A549 (cell line): ENCODE data around the gene FASTKD3. TPM values are rescaled to one million over a fixed set of nuclear protein-coding genes. Genes with fewer than 3 reads are reported as not detected.
A peak's percentile ranks its signal among the peaks of the same experiment; 100 is the strongest.

Experiments used
- ATAC-seq, 2 experiments: fragments of 200-7000 bp in 1 of 2; fragments of >200 bp in 1 of 2; cut with Nextera tagmentation in 1 of 2; cut with Tn5 transposase in 1 of 2; 3 replicates each; pipeline versions ENCODE4 v1.8.0 to v1.9.1; 2018 to 2020; ENCODE audit warnings: mild to moderate bottlenecking in 1 of 2, moderate library complexity in 1 of 2
- CTCF ChIA-PET: fragments of 300-600 bp; sonication (Branson Sonifier 250); formaldehyde crosslinking; extraction: SDS; loops from one replicate; lab custom pipeline; 2021; ENCODE audit warnings: antibody characterized with exemption, inconsistent platforms; lab: Yijun Ruan, JAX
- POLR2A ChIA-PET: fragments of 350-600 bp; formaldehyde crosslinking; extraction: SDS; loops from one replicate; lab custom pipeline; 2021; ENCODE audit warnings: antibody characterized with exemption, inconsistent platforms; lab: Yijun Ruan, JAX
- DNase-seq, 2 experiments: peaks; one replicate each; pipeline versions ENCODE4 v3.0.0 to v3.0.0-alpha.2; 2011 to 2016; ENCODE audit warnings: low read depth in 1 of 2, low spot score in 1 of 2
- FAIRE-seq: peaks from 2 replicates; lab custom pipeline; 2011; peaks lifted over from hg19 to GRCh38; lab: Jason Lieb, UNC
- H3K27ac ChIP-seq, 2 experiments: fragments of >200 bp; sonication (Bioruptor Twin); formaldehyde crosslinking; 3 replicates each; pipeline ENCODE4 v1.5.1; 2016 to 2017
- H3K4me1 ChIP-seq: fragments of >200 bp; sonication (Bioruptor Twin); formaldehyde crosslinking; 3 replicates; pipeline ENCODE4 v1.6.1; 2016
- H3K4me2 ChIP-seq: fragments of >200 bp; sonication (Bioruptor Twin); formaldehyde crosslinking; 3 replicates; pipeline ENCODE4 v1.6.1; 2016
- H3K4me3 ChIP-seq: fragments of >200 bp; sonication (Bioruptor Twin); formaldehyde crosslinking; 3 replicates; pipeline ENCODE4 v1.5.1; 2016
- H3K9me3 ChIP-seq: fragments of >200 bp; sonication (Bioruptor Twin); formaldehyde crosslinking; 3 replicates; pipeline ENCODE4 v1.6.1; 2016
- ATOH8 ChIP-seq: fragments of 250-450 bp; sonication (Bioruptor Pico); IDR thresholded peaks from 2 replicates; pipeline ENCODE4 v1.5.0; 2020; ENCODE audit warnings: low read depth, mild to moderate bottlenecking, moderate library complexity
- BCL3 ChIP-seq: fragments of >200 bp; sonication (Bioruptor Twin); formaldehyde crosslinking; IDR thresholded peaks from 3 replicates; pipeline ENCODE4 v1.6.1; 2016
- BHLHE40 ChIP-seq: IDR thresholded peaks from 2 replicates; pipeline ENCODE4 v1.6.1; 2012; ENCODE audit warnings: low read depth, low read length, inconsistent platforms
- CBX2 ChIP-seq: fragments of 200-600 bp; sonication (generic); IDR thresholded peaks from 2 replicates; pipeline ENCODE4 v1.6.1; 2016; ENCODE audit warnings: low read depth, mild to moderate bottlenecking, borderline replicate concordance
- CEBPB ChIP-seq, 2 experiments: fragments of >200 bp in 1 of 2; sonication (Bioruptor Twin) in 1 of 2; formaldehyde crosslinking in 1 of 2; IDR thresholded peaks; 2 replicates each; pipeline ENCODE4 v1.6.1; 2012 to 2016
- CHD2 ChIP-seq: fragments of 150-350 bp; IDR thresholded peaks from 2 replicates; pipeline ENCODE4 v1.6.1; 2014; ENCODE audit warnings: low read length; ENCODE audit not compliant: partially characterized antibody
- EHF ChIP-seq: fragments of 250-450 bp; sonication (Bioruptor Pico); IDR thresholded peaks from 2 replicates; pipeline ENCODE4 v1.5.0; 2020; ENCODE audit warnings: mild to moderate bottlenecking
- EHMT2 ChIP-seq: fragments of 200-600 bp; sonication (generic); IDR thresholded peaks from 2 replicates; pipeline ENCODE4 v1.6.1; 2016; ENCODE audit warnings: antibody characterized with exemption, low read depth, mild to moderate bottlenecking, moderate library complexity
- ELK1 ChIP-seq: fragments of 150-350 bp; IDR thresholded peaks from 2 replicates; pipeline ENCODE4 v1.6.1; 2014; ENCODE audit warnings: low read depth, mild to moderate bottlenecking, low read length
- EP300 ChIP-seq, 2 experiments: fragments of >200 bp; sonication (Bioruptor Twin); formaldehyde crosslinking; IDR thresholded peaks; 2 replicates in 1 of 2; 3 replicates in 1 of 2; pipeline ENCODE4 v1.6.1; 2016 to 2017
- FOSB ChIP-seq: fragments of 250-450 bp; sonication (Bioruptor Pico); IDR thresholded peaks from 2 replicates; pipeline ENCODE4 v1.5.0; 2020; ENCODE audit warnings: mild to moderate bottlenecking, moderate library complexity
- HDAC2 ChIP-seq: fragments of 200-600 bp; sonication (generic); IDR thresholded peaks from 2 replicates; pipeline ENCODE4 v1.6.1; 2016
- HOXB5 ChIP-seq: fragments of 250-450 bp; sonication (Bioruptor Pico); IDR thresholded peaks from 2 replicates; pipeline ENCODE4 v1.5.0; 2020; ENCODE audit warnings: mild to moderate bottlenecking, moderate library complexity
- MAX ChIP-seq: IDR thresholded peaks from 2 replicates; pipeline ENCODE4 v1.6.1; 2012
- MAZ ChIP-seq: fragments of 150-350 bp; IDR thresholded peaks from 2 replicates; pipeline ENCODE4 v1.6.1; 2014; ENCODE audit warnings: antibody characterized with exemption, low read depth, low read length, borderline replicate concordance
- POLR2AphosphoS2 ChIP-seq: conservative IDR thresholded peaks from 2 replicates; pipeline ENCODE4 v1.6.1; 2012; ENCODE audit warnings: low read length, improper control_type of control experiment, inconsistent platforms
- SMC3 ChIP-seq: fragments of >200 bp; sonication (Bioruptor Twin); formaldehyde crosslinking; IDR thresholded peaks from 3 replicates; pipeline ENCODE4 v1.6.1; 2018; ENCODE audit warnings: inconsistent platforms
- TFCP2L1 ChIP-seq: fragments of 250-450 bp; sonication (Bioruptor Pico); IDR thresholded peaks from 2 replicates; pipeline ENCODE4 v1.5.0; 2021; ENCODE audit warnings: mild to moderate bottlenecking
- TP53 ChIP-seq: fragments of 250-450 bp; sonication (Bioruptor Pico); IDR thresholded peaks from 2 replicates; pipeline ENCODE4 v1.5.0; 2021; ENCODE audit warnings: mild to moderate bottlenecking, moderate library complexity
- WGBS: methylation state at CpG from one replicate; pipeline ENCODE4 v1.1.6; 2017; ENCODE audit errors: missing lambda C conversion rate; 5-methylcytosine and 5-hydroxymethylcytosine counted together
- polyA plus RNA-seq, 4 experiments: library from polyadenylated mRNA; depleted of rRNA in 3 of 4; stranded (reverse); fragments of >200 nt; fragmentation: RNase III in 1 of 4; extraction: RNeasy Plus Mini Kit Qiagen cat#74134 plus additional on column Dnase treatment in 1 of 4; gene quantifications; 2 replicates in 3 of 4; 3 replicates in 1 of 4; pipeline ENCODE4 v1.2.3, GENCODE V29; 2011 to 2017

The FASTKD3 gene
- polyA plus RNA-seq, 2 of the 4 experiments (the other 2 are of a cell fraction), result 19.5 to 24.8 TPM

- peak overlapping the region; percentile 88 for H3K4me2 ChIP-seq
- POLR2A ChIA-PET, result no interaction called here
- H3K4me3 ChIP-seq, result peak overlapping the region; percentile 64
- FAIRE-seq (no peak), DNase-seq (no peak), ATAC-seq (0 out of 6 replicates have a peak, but pooled peaks of 1 of the 2 experiments have one; percentile 15)
- CTCF ChIA-PET, result interaction anchor here (0.6 to 0.8 kb wide), 2 partner anchors 24 to 34 kb away, joined by 3 read pairs; no protein-coding TSS in a partner anchor
- peak overlapping the region; percentile 49 to 73; a peak in 2 of 6 replicates for H3K27ac ChIP-seq
- WGBS, result 78% methylated on average over 11 of the region's 16 CpGs
- H3K4me1 ChIP-seq, result no peaks in the 10 kb centered on the region
- no peak for TF ChIP-seq ATOH8 (CRISPR knock-in tag)
- TF ChIP-seq TP53 (CRISPR knock-in tag), result no peak
- no peak for TF ChIP-seq CBX2
- TF ChIP-seq POLR2AphosphoS2, result no peak
- TF ChIP-seq BHLHE40, result no peak
- TF ChIP-seq SMC3, result no peak
- no peak for TF ChIP-seq HDAC2
- TF ChIP-seq EHMT2, result no peak
- no peak for TF ChIP-seq TFCP2L1
- no peak for TF ChIP-seq EHF
- TF ChIP-seq CHD2, result no peak
- no peak for TF ChIP-seq EP300 (IDR thresholded peaks at IDR 0.05)
- no peak for TF ChIP-seq MAX
- TF ChIP-seq MAZ, result no peak
- TF ChIP-seq FOSB (CRISPR knock-in tag), result no peak
- TF ChIP-seq BCL3, result no peak
- no peak for TF ChIP-seq CEBPB (IDR thresholded peaks at IDR 0.05)
- no peak for TF ChIP-seq ELK1
- no peaks in the 10 kb centered on the region; the same call in 2 of the 3 replicates for H3K9me3 ChIP-seq
Measured at GRCh38 chr5:7851240-7851592, 17.6 kb downstream of the FASTKD3 start.

- DNase-seq (peak in 1 of 2 experiments; percentile 43), FAIRE-seq (no peak), ATAC-seq (peak; percentile 77 to 87)
- Histone ChIP-seq H3K4me3 (peak within 1 kb of the TSS; percentile 64), H3K4me1 (no peaks in the 10 kb centered on the region), H3K9me3 (no peaks in the 10 kb centered on the region; the same call in 2 of the 3 replicates), H3K4me2 (peak within 1 kb of the TSS; percentile 88), H3K27ac (peak within 1 kb of the TSS; percentile 49 to 73; a peak in 5 of 6 replicates)
- TF ChIP-seq MAX (0 out of 2 replicates have a peak, but pooled peaks have one; percentile 13), HOXB5 (CRISPR knock-in tag) (no peak)
- WGBS, result 20% methylated on average over 3 of the region's 76 CpGs
- ChIA-PET POLR2A (no interaction called here), CTCF (interaction anchor here (0.6 to 1.4 kb wide), 6 partner anchors 10 to 354 kb away, joined by 3 to 6 read pairs (median 3); no protein-coding TSS in a partner anchor)
Measured at GRCh38 chr5:7850395-7851239, 18.2 kb downstream of the FASTKD3 start, which contains the start of gene CFAP90. CFAP90 (minus strand) TSS chr5:7851133; CDS start chr5:7851021, 112 bp downstream.
